ENCODE measurements around the gene RPS21. TPM values are rescaled to one million over a fixed set of nuclear protein-coding genes. Genes with fewer than 3 reads are reported as not detected.

The RPS21 gene
- total and polyA plus RNA-seq, 8 donors = 239 to 7,615 (median 2,549) TPM

DNA sequence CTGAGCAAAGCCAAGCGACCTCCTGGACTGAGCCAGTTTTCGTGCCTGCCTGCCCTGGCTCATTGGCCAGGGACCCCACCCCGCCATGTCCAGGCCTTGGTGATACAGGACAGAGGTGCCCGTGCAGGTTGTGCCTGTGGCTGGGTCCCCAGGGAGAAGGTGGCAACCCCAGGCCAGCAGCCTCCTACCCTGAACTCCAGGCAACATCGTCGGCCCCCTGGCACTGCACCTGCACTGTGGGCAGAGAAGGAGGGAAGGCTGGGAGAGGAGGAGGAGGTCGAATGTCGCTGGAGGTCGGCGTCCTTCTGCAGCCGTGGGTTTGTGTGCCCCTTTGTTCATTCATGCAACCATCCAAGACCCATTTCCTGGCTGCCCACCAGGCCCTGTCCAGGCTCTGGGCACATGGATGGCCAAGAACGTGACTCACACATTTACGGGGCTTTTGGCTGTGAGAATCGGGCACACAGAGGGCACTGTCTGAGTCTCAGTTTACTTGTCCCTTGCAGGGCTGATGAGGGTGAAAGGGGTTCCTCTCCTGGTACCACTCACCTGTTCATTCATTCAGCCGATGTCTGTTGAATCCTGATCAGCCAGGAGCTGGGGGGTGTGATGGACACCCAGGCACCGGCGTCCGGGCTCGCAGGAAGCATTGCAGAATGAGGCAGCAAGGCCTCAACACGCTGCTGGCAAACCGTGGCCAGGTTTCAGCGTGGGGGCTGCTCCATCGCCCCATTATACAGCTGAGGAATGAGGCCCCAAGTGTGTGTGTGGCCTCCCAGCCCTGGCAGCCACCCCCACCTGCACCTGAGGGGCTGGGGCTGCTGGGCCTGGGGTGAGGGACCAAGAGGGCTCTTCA is 42.8 kb downstream of the RPS21 start:
- intact Hi-C loops (cut with DNase I; ENCODE audit: low total_unique reads) = no loop called here
- H3K36me3 ChIP-seq = no peaks in the 10 kb centered on the region
- H3K4me1 ChIP-seq = peaks cover 43 to 74% (median 66%) of the 10 kb centered on the region in 4 donors
- 34 to 59% (median 51%) methylated on average over 17 to 23 of the region's 23 CpGs for WGBS, 5 donors
- no peaks in the 10 kb centered on the region for H3K9me3 ChIP-seq
- H3K27ac ChIP-seq = peak overlapping the region in 2 of 5 donors; percentile 11 to 20
- DNase-seq = no peak
- no peak overlapping the region for H3K4me3 ChIP-seq
- peaks cover 0 to 30% (median 0%) of the 10 kb centered on the region in 3 donors for H3K27me3 ChIP-seq
- TF ChIP-seq EP300 (IDR thresholded peaks at IDR 0.05) = no peak
- TF ChIP-seq, protein P1, sequence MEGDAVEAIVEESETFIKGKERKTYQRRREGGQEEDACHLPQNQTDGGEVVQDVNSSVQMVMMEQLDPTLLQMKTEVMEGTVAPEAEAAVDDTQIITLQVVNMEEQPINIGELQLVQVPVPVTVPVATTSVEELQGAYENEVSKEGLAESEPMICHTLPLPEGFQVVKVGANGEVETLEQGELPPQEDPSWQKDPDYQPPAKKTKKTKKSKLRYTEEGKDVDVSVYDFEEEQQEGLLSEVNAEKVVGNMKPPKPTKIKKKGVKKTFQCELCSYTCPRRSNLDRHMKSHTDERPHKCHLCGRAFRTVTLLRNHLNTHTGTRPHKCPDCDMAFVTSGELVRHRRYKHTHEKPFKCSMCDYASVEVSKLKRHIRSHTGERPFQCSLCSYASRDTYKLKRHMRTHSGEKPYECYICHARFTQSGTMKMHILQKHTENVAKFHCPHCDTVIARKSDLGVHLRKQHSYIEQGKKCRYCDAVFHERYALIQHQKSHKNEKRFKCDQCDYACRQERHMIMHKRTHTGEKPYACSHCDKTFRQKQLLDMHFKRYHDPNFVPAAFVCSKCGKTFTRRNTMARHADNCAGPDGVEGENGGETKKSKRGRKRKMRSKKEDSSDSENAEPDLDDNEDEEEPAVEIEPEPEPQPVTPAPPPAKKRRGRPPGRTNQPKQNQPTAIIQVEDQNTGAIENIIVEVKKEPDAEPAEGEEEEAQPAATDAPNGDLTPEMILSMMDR (IDR thresholded peaks at IDR 0.05) = no peak
- no peak for TF ChIP-seq POLR2A (IDR thresholded peaks at IDR 0.05)
- TF ChIP-seq POLR2AphosphoS5 (IDR thresholded peaks at IDR 0.05) = no peak

DNA sequence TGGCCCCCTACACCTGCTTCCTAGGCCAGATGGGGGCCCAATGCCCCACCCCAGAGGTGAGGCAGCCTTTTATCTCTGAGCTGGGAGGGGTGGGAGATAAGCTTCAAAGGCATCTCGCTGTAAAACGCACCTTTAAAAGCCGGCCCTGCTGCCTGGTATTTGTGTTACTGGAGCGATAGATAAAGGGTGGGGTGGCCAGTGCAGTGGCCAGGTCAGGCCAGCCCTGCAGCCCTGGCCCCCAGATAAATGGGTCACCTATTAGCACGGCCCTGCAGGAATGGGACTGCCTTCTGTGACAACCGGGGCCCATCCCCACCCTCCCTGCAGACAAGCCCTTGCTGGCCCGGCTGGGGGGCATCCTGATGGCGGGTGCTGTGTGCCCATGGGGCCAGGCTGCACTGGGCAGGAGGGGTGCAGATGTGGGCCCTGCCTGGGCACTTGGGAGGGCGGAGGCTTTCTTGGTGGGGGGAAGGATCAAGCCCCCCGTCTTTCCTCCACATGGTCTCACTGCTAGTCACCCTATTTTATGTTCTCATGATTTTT is 43.5 kb downstream of the RPS21 start:
- TF ChIP-seq EP300 (IDR thresholded peaks at IDR 0.05) = no peak
- TF ChIP-seq POLR2AphosphoS5 (IDR thresholded peaks at IDR 0.05) = no peak
- TF ChIP-seq POLR2A (IDR thresholded peaks at IDR 0.05) = no peak
- TF ChIP-seq, protein P1 (IDR thresholded peaks at IDR 0.05) = no peak
- no peaks in the 10 kb centered on the region for H3K9me3 ChIP-seq
- H3K27ac ChIP-seq = peak overlapping the region in 2 of 5 donors; percentile 11 to 20
- peak; percentile 60 to 74 for DNase-seq
- peaks cover 0 to 31% (median 0%) of the 10 kb centered on the region in 3 donors for H3K27me3 ChIP-seq
- peaks cover 43 to 76% (median 66%) of the 10 kb centered on the region in 4 donors for H3K4me1 ChIP-seq
- no peaks in the 10 kb centered on the region for H3K36me3 ChIP-seq
- 26 to 45% (median 32%) methylated on average over 9 to 10 of the region's 10 CpGs for WGBS, 5 donors
- intact Hi-C loops (cut with DNase I; ENCODE audit: low total_unique reads) = no loop called here
- no peak overlapping the region for H3K4me3 ChIP-seq

DNA sequence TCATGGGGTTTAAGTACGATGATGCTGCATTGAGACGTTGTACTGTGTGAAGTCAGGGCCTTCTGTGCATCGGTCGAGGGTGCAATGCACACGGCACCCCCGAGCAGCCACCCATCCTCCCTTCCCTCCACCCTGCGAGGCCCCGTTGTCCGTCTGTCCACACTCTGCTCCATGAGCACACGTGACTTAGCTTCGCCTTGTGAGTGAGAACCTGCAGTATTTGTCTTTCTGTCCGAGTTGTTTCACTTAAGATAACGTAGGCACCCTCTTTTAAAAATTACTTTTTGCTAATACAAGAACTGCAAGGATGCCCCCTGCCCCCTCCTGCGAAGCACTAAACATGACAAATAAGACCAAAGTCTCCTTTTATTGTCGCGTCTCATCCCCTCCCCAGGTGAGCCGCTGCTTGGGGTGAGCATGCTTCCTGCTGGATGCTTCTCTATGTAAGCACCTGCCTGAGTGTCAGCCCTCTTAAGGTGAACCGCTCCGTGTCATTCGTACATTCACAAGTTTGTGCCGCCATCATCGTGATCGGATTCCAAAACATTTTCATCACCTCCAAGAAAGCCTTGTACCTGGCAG is 44.1 kb downstream of the RPS21 start:
- 28 to 57% (median 43%) methylated on average over 23 of the region's 23 CpGs for WGBS, 5 donors
- intact Hi-C loops (cut with DNase I; ENCODE audit: low total_unique reads) = no loop called here
- no peaks in the 10 kb centered on the region for H3K9me3 ChIP-seq
- TF ChIP-seq, protein P1 (IDR thresholded peaks at IDR 0.05) = no peak
- TF ChIP-seq POLR2AphosphoS5 (IDR thresholded peaks at IDR 0.05) = no peak
- no peak for TF ChIP-seq EP300 (IDR thresholded peaks at IDR 0.05)
- no peak for TF ChIP-seq POLR2A (IDR thresholded peaks at IDR 0.05)
- DNase-seq = peak in 1 of 2 donors; percentile 80
- H3K4me1 ChIP-seq = peaks cover 43 to 74% (median 66%) of the 10 kb centered on the region in 4 donors
- no peak overlapping the region for H3K4me3 ChIP-seq
- no peaks in the 10 kb centered on the region for H3K36me3 ChIP-seq
- H3K27me3 ChIP-seq = peaks cover 0 to 33% (median 0%) of the 10 kb centered on the region in 3 donors
- no peak overlapping the region for H3K27ac ChIP-seq
